ENCODE measurements around the gene AGAP1.

The AGAP1 gene

GRCh38 chr2:235908826-235909225 is 415.0 kb downstream of the AGAP1 start:
- no peak overlapping the region for H3K4me3 ChIP-seq (ENCODE audit: low read length)
- peaks cover 5% of the 10 kb centered on the region for H3K36me3 ChIP-seq (ENCODE audit: insufficient read depth, low read length)
- H3K27me3 ChIP-seq (ENCODE audit: control insufficient read depth, insufficient read depth, low read length) = no peaks in the 10 kb centered on the region
- no peaks in the 10 kb centered on the region for H3K9me3 ChIP-seq (replicated peaks; ENCODE audit: low read length)
- H3K4me2 ChIP-seq (ENCODE audit: low read length) = no peak overlapping the region
- H3K9ac ChIP-seq (ENCODE audit: low read depth, low read length) = no peak overlapping the region
- no peaks in the 10 kb centered on the region for H3K4me1 ChIP-seq (ENCODE audit: control insufficient read depth, insufficient read depth, low read length)

- Histone ChIP-seq H3K9ac (ENCODE audit: low read depth, low read length) (no peak overlapping the region), H3K4me1 (ENCODE audit: control insufficient read depth, insufficient read depth, low read length) (no peaks in the 10 kb centered on the region), H3K36me3 (ENCODE audit: insufficient read depth, low read length) (peaks cover 5% of the 10 kb centered on the region), H3K4me3 (ENCODE audit: low read length) (no peak overlapping the region), H3K4me2 (ENCODE audit: low read length) (no peak overlapping the region), H3K9me3 (replicated peaks; ENCODE audit: low read length) (no peaks in the 10 kb centered on the region), H3K27me3 (ENCODE audit: control insufficient read depth, insufficient read depth, low read length) (no peaks in the 10 kb centered on the region)
Observed at GRCh38 chr2:235909358-235909757, 415.5 kb downstream of the AGAP1 start.

GRCh38 chr2:235910067-235910466 is 416.2 kb downstream of the AGAP1 start:
- Histone ChIP-seq H3K4me1 (ENCODE audit: control insufficient read depth, insufficient read depth, low read length) (no peaks in the 10 kb centered on the region), H3K27me3 (ENCODE audit: control insufficient read depth, insufficient read depth, low read length) (no peaks in the 10 kb centered on the region), H3K4me2 (ENCODE audit: low read length) (no peak overlapping the region), H3K4me3 (ENCODE audit: low read length) (no peak overlapping the region), H3K36me3 (ENCODE audit: insufficient read depth, low read length) (peaks cover 8% of the 10 kb centered on the region), H3K9ac (ENCODE audit: low read depth, low read length) (no peak overlapping the region), H3K9me3 (replicated peaks; ENCODE audit: low read length) (no peaks in the 10 kb centered on the region)

DNA sequence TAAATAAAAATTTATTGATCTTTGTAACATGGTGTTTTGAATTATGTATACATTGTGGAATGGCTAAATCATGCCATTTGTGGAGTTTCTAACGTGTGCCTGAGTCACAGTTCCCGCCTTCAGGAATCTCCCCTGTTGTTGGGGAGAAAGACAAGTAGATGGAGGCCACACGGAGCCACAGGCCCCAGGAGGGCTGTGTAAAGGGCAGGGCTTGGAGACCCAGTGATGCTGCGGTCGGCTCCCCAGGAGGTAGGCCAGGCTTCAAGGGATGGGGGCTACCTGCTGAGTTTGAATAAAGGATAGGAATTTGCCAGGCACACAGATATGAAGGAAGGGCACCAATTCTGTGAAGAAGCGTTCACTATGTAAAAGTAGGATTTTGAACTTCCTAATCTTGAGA is 417.3 kb downstream of the AGAP1 start:
- H3K9me3 ChIP-seq (replicated peaks; ENCODE audit: low read length) = no peaks in the 10 kb centered on the region
- no peaks in the 10 kb centered on the region for H3K27me3 ChIP-seq (ENCODE audit: control insufficient read depth, insufficient read depth, low read length)
- H3K36me3 ChIP-seq (ENCODE audit: insufficient read depth, low read length) = peaks cover 8% of the 10 kb centered on the region
- H3K4me1 ChIP-seq (ENCODE audit: control insufficient read depth, insufficient read depth, low read length) = no peaks in the 10 kb centered on the region
- H3K9ac ChIP-seq (ENCODE audit: low read depth, low read length) = no peak overlapping the region
- H3K4me2 ChIP-seq (ENCODE audit: low read length) = no peak overlapping the region
- H3K4me3 ChIP-seq (ENCODE audit: low read length) = no peak overlapping the region

DNA sequence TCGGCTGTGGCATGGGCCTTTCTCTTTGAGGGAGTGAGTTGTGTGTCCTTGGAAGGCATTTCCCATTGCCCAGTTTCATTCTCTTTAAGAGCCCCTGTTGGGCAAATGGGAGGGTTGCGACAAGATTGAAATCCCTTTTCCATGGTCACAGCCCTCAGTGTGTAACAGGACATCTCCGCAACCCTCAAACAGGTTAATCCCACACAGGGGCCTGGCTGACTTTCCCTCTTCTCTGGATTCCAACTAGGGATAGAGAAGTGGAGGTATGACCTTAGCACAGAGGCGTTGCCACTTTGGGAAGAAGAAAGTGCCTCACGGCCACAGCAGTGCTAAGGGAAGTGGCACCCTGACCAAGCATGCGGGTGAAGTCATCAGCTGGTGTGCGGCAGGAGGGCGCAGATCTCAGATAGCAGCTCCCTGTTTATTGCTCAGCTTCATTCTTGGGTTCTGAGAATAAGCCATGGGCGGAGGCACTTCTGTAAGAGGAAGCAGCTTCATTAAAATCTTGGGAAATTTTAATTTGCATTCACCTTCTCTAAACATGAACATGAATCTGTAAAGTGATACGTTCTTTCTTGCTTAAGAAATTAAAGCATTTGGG is 417.9 kb downstream of the AGAP1 start:
- H3K27me3 ChIP-seq (ENCODE audit: control insufficient read depth, insufficient read depth, low read length) = no peaks in the 10 kb centered on the region
- no peaks in the 10 kb centered on the region for H3K4me1 ChIP-seq (ENCODE audit: control insufficient read depth, insufficient read depth, low read length)
- no peaks in the 10 kb centered on the region for H3K9me3 ChIP-seq (replicated peaks; ENCODE audit: low read length)
- H3K4me3 ChIP-seq (ENCODE audit: low read length) = no peak overlapping the region
- H3K36me3 ChIP-seq (ENCODE audit: insufficient read depth, low read length) = peaks cover 8% of the 10 kb centered on the region
- H3K4me2 ChIP-seq (ENCODE audit: low read length) = no peak overlapping the region
- H3K9ac ChIP-seq (ENCODE audit: low read depth, low read length) = no peak overlapping the region

- Histone ChIP-seq H3K4me3 (ENCODE audit: low read length) (no peak overlapping the region), H3K27me3 (ENCODE audit: control insufficient read depth, insufficient read depth, low read length) (no peaks in the 10 kb centered on the region), H3K9ac (ENCODE audit: low read depth, low read length) (no peak overlapping the region), H3K4me2 (ENCODE audit: low read length) (no peak overlapping the region), H3K4me1 (ENCODE audit: control insufficient read depth, insufficient read depth, low read length) (no peaks in the 10 kb centered on the region), H3K9me3 (replicated peaks; ENCODE audit: low read length) (no peaks in the 10 kb centered on the region), H3K36me3 (ENCODE audit: insufficient read depth, low read length) (peaks cover 4% of the 10 kb centered on the region)
Observed at GRCh38 chr2:235914756-235915155, 420.9 kb downstream of the AGAP1 start.

GRCh38 chr2:235917506-235917905 is 423.7 kb downstream of the AGAP1 start:
- peaks cover 4% of the 10 kb centered on the region for H3K36me3 ChIP-seq (ENCODE audit: insufficient read depth, low read length)
- no peak overlapping the region for H3K4me3 ChIP-seq (ENCODE audit: low read length)
- no peaks in the 10 kb centered on the region for H3K27me3 ChIP-seq (ENCODE audit: control insufficient read depth, insufficient read depth, low read length)
- no peaks in the 10 kb centered on the region for H3K9me3 ChIP-seq (replicated peaks; ENCODE audit: low read length)
- H3K4me1 ChIP-seq (ENCODE audit: control insufficient read depth, insufficient read depth, low read length) = no peaks in the 10 kb centered on the region
- H3K4me2 ChIP-seq (ENCODE audit: low read length) = no peak overlapping the region
- no peak overlapping the region for H3K9ac ChIP-seq (ENCODE audit: low read depth, low read length)

- Histone ChIP-seq H3K9ac (ENCODE audit: low read depth, low read length) (no peak overlapping the region), H3K36me3 (ENCODE audit: insufficient read depth, low read length) (peaks cover 4% of the 10 kb centered on the region), H3K4me2 (ENCODE audit: low read length) (no peak overlapping the region), H3K9me3 (replicated peaks; ENCODE audit: low read length) (no peaks in the 10 kb centered on the region), H3K4me1 (ENCODE audit: control insufficient read depth, insufficient read depth, low read length) (no peaks in the 10 kb centered on the region), H3K27me3 (ENCODE audit: control insufficient read depth, insufficient read depth, low read length) (no peaks in the 10 kb centered on the region), H3K4me3 (ENCODE audit: low read length) (no peak overlapping the region)
Observed at GRCh38 chr2:235918876-235919275, 425.0 kb downstream of the AGAP1 start.

DNA sequence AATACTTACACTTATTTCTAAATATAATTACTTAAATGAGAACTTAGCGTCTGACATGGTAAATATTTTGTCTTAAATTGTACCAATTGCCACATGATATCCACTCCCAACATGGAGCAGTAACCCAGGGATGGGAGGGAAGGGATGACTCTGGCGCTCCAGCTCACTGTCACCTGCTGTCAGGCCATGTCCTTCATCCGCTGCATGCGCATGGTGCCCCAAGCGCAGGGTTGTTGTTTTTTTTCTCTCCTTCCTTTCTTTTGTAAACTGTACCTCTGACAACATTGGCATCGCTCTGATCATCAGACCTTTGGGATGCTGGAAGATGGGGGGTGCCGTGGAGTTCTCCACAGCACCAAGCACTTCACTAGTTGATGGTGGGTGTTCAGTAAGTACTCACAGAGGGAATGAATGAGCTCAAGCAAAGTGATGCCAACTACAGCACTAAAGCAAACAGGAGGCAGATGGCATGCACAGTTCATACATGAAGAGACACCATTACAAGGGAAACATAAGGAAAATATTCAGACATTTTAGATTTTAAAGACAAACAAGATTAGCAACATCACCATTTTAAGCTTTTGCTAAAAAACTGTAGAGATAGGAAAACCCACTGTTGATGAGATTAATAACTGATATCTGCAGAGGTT is 426.5 kb downstream of the AGAP1 start:
- Histone ChIP-seq H3K9me3 (replicated peaks; ENCODE audit: low read length) (no peaks in the 10 kb centered on the region), H3K36me3 (ENCODE audit: insufficient read depth, low read length) (no peaks in the 10 kb centered on the region), H3K4me1 (ENCODE audit: control insufficient read depth, insufficient read depth, low read length) (no peaks in the 10 kb centered on the region), H3K9ac (ENCODE audit: low read depth, low read length) (no peak overlapping the region), H3K4me3 (ENCODE audit: low read length) (no peak overlapping the region), H3K4me2 (ENCODE audit: low read length) (no peak overlapping the region), H3K27me3 (ENCODE audit: control insufficient read depth, insufficient read depth, low read length) (no peaks in the 10 kb centered on the region)

- H3K4me1 ChIP-seq (ENCODE audit: control insufficient read depth, insufficient read depth, low read length) = no peaks in the 10 kb centered on the region
- no peaks in the 10 kb centered on the region for H3K27me3 ChIP-seq (ENCODE audit: control insufficient read depth, insufficient read depth, low read length)
- no peak overlapping the region for H3K9ac ChIP-seq (ENCODE audit: low read depth, low read length)
- no peaks in the 10 kb centered on the region for H3K36me3 ChIP-seq (ENCODE audit: insufficient read depth, low read length)
- H3K4me2 ChIP-seq (ENCODE audit: low read length) = no peak overlapping the region
- H3K4me3 ChIP-seq (ENCODE audit: low read length) = no peak overlapping the region
- H3K9me3 ChIP-seq (replicated peaks; ENCODE audit: low read length) = no peaks in the 10 kb centered on the region
Observed at GRCh38 chr2:235921508-235922191, 427.8 kb downstream of the AGAP1 start.

- Histone ChIP-seq H3K27me3 (ENCODE audit: control insufficient read depth, insufficient read depth, low read length) (no peaks in the 10 kb centered on the region), H3K9ac (ENCODE audit: low read depth, low read length) (no peak overlapping the region), H3K4me3 (ENCODE audit: low read length) (no peak overlapping the region), H3K4me2 (ENCODE audit: low read length) (no peak overlapping the region), H3K4me1 (ENCODE audit: control insufficient read depth, insufficient read depth, low read length) (no peaks in the 10 kb centered on the region), H3K9me3 (replicated peaks; ENCODE audit: low read length) (no peaks in the 10 kb centered on the region), H3K36me3 (ENCODE audit: insufficient read depth, low read length) (no peaks in the 10 kb centered on the region)
Observed at GRCh38 chr2:235922839-235923238, 429.0 kb downstream of the AGAP1 start.
